Measurements from ENCODE around the gene CCM2L. TPM values are rescaled to one million over a fixed set of nuclear protein-coding genes. Genes with fewer than 3 reads are reported as not detected.

CCM2L gene
- total RNA-seq, 2 experiments from 2014 or later = not detected

DNA sequence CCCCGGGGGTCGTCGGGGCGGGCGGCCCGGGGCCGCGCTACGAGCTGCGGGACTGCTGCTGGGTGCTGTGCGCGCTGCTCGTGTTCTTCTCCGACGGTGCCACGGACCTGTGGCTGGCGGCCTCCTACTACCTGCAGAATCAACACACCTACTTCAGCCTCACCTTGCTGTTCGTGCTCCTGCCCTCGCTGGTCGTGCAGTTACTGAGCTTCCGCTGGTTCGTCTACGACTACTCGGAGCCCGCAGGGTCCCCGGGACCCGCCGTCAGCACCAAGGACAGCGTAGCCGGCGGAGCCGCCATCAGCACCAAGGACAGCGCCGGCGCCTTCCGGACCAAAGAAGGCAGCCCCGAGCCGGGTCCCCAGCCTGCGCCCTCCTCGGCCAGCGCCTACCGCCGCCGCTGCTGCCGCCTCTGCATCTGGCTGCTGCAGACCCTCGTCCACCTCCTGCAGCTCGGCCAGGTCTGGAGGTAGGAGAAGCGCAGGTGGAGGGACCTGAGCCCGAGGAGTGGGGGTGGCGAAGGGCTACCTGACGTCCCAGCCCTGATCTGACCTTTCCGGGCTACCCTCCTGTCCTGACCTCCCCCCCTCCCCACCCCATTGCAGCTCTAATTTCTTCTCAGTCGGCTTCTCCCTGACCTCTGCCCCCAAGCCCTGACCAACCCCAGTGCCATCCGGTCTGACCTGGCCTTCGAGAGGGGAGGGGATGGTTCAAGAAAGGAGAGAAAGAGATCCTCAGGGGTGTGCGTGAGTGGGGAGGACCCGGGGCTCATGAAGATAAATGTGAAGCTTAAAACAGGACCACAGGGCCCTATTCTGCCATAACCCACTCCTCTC, 41.7 kb upstream of the CCM2L start:
- Mint-ChIP-seq H3K4me1 (ENCODE audit: low read depth) (peaks cover 3% of the 10 kb centered on the region), H3K36me3 (ENCODE audit: low read depth) (no peaks in the 10 kb centered on the region), H3K4me3 (peak overlapping the region; percentile 73), H3K9me3 (no peaks in the 10 kb centered on the region), H3K27me3 (peaks cover 42% of the 10 kb centered on the region), H3K27ac (no peak overlapping the region)
- CTCF ChIA-PET = interaction anchor here (1.0 to 3.5 kb wide), 3 partner anchors 16 to 192 kb away, joined by 3 to 18 read pairs (median 3); partner anchors contain the start of gene PDRG1
- TF ChIP-seq, protein P1, sequence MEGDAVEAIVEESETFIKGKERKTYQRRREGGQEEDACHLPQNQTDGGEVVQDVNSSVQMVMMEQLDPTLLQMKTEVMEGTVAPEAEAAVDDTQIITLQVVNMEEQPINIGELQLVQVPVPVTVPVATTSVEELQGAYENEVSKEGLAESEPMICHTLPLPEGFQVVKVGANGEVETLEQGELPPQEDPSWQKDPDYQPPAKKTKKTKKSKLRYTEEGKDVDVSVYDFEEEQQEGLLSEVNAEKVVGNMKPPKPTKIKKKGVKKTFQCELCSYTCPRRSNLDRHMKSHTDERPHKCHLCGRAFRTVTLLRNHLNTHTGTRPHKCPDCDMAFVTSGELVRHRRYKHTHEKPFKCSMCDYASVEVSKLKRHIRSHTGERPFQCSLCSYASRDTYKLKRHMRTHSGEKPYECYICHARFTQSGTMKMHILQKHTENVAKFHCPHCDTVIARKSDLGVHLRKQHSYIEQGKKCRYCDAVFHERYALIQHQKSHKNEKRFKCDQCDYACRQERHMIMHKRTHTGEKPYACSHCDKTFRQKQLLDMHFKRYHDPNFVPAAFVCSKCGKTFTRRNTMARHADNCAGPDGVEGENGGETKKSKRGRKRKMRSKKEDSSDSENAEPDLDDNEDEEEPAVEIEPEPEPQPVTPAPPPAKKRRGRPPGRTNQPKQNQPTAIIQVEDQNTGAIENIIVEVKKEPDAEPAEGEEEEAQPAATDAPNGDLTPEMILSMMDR (IDR thresholded peaks at IDR 0.05) = no peak
- POLR2A ChIA-PET = no interaction called here
- intact Hi-C loops (cut with micrococcal nuclease) = no loop called here
- peak; percentile 83 for DNase-seq
- peak; percentile 96 for ATAC-seq

DNA sequence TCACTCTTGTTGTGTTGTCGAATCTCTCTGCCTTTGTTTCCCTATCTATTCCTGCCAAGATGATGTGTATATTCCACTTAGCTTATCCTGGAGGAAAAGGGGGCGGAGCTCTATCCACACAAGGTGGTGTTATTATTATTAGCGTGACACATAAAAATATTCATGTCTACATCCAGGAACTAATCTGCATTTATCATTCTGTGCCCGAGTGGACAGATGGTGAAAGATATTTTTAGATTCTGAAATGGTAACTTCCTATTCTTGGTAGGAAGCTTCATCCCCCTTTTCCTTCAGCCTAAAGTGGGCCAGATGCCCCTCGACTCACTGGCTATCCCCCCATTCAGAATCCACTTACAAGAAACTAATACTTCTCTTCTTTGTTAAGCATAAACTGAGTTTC, 40.2 kb upstream of the CCM2L start:
- Mint-ChIP-seq H3K27me3 (peaks cover 42% of the 10 kb centered on the region), H3K9me3 (no peaks in the 10 kb centered on the region), H3K27ac (no peak overlapping the region), H3K4me1 (ENCODE audit: low read depth) (peaks cover 3% of the 10 kb centered on the region), H3K36me3 (ENCODE audit: low read depth) (no peaks in the 10 kb centered on the region), H3K4me3 (no peak overlapping the region)
- TF ChIP-seq, protein P1 (IDR thresholded peaks at IDR 0.05) = no peak
- DNase-seq (no peak), ATAC-seq (no peak)
- intact Hi-C loops (cut with micrococcal nuclease) = no loop called here
- POLR2A ChIA-PET = interaction anchor here (0.7 kb wide), 1 partner anchor 10 kb away, joined by 3 read pairs; no protein-coding TSS in a partner anchor
- CTCF ChIA-PET = interaction anchor here (0.7 to 3.5 kb wide), 6 partner anchors 13 to 121 kb away, joined by 3 to 18 read pairs (median 3); partner anchors contain the start of gene PDRG1

DNA sequence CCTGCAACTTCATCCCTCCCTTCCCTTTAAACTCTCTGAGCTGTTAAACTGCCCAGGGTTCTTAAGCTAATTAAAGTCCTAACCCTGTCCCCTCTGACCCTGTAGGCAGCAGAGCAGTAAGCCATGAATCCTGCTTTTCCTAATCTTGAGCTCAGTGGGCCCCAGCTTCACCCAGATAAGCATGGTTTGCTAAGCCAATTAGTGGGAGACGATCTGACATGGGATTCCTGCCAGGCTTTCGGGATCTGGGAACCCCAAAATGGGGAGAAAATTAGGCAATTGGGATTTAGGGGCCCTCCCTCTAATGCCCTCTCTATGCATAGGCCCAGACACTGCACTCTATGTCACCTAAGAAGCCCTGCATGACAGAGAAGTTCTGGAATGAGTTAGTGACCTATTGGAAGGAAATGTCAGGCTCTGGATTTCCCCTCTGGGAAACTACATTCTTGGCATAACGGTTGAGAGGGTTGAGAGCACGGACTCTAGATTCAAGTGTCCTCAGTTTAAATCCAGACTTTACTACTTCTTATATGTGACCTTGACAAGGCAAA, 37.7 kb upstream of the CCM2L start:
- H3K4me1 Mint-ChIP-seq (ENCODE audit: low read depth) = peaks cover 3% of the 10 kb centered on the region
- H3K27me3 Mint-ChIP-seq = peaks cover 32% of the 10 kb centered on the region
- POLR2A ChIA-PET = interaction anchor here (1.2 kb wide), 1 partner anchor 21 kb away, joined by 3 read pairs; the partner anchor contains the start of gene PDRG1
- ATAC-seq (no peak), DNase-seq (no peak)
- intact Hi-C loops (cut with micrococcal nuclease) = no loop called here
- no peak overlapping the region for H3K27ac Mint-ChIP-seq
- H3K9me3 Mint-ChIP-seq = no peaks in the 10 kb centered on the region
- H3K4me3 Mint-ChIP-seq = no peak overlapping the region
- CTCF ChIA-PET = interaction anchor here (1.0 to 1.9 kb wide), 3 partner anchors 21 to 151 kb away, joined by 3 to 7 read pairs (median 4); partner anchors contain the start of gene PDRG1
- no peaks in the 10 kb centered on the region for H3K36me3 Mint-ChIP-seq (ENCODE audit: low read depth)
- TF ChIP-seq, protein P1 (IDR thresholded peaks at IDR 0.05) = no peak

DNA sequence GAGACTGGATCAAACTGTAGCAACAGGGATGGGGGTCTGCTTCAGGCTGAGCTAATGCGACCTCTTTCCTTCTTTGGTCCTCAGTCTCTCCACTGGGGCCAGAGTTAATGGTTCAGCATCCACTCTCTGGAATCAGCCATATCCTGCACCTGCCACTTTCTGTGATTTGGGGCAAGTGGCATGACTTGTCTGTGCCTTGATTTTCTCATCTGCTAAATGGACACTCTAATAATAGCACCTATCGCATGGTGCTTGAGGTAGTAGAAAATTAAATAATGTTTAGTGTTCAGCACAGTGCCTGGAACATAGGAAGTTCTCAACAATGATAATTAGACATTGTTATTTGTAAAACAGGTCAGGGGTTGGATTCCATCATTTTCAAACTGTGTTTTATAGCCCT, 35.9 kb upstream of the CCM2L start:
- Mint-ChIP-seq H3K4me1 (ENCODE audit: low read depth) (no peaks in the 10 kb centered on the region), H3K4me3 (no peak overlapping the region), H3K36me3 (ENCODE audit: low read depth) (no peaks in the 10 kb centered on the region), H3K27ac (no peak overlapping the region), H3K27me3 (peaks cover 25% of the 10 kb centered on the region), H3K9me3 (no peaks in the 10 kb centered on the region)
- TF ChIP-seq, protein P1 (IDR thresholded peaks at IDR 0.05) = no peak
- ATAC-seq = no peak
- no peak for DNase-seq
- CTCF ChIA-PET = no interaction called here
- POLR2A ChIA-PET = no interaction called here
- intact Hi-C loops (cut with micrococcal nuclease) = no loop called here
